B cell (primary cell): ENCODE measurements around the gene FARP2.

Source experiments
- EZH2 ChIP-seq: IDR thresholded peaks from 2 replicates; pipeline ENCODE4 v1.6.1; 2012; ENCODE audit warnings: borderline replicate concordance, low read depth, mild to moderate bottlenecking, moderate library complexity, low read length; ENCODE audit not compliant: insufficient read depth, poor library complexity, severe bottlenecking
- TF ChIP-seq, protein P1 (sequence below): fragments of 200-600 bp; IDR thresholded peaks from one replicate; pipeline ENCODE4 v1.8.0; 2022; ENCODE audit warnings: antibody characterized with exemption, mild to moderate bottlenecking

DNA sequence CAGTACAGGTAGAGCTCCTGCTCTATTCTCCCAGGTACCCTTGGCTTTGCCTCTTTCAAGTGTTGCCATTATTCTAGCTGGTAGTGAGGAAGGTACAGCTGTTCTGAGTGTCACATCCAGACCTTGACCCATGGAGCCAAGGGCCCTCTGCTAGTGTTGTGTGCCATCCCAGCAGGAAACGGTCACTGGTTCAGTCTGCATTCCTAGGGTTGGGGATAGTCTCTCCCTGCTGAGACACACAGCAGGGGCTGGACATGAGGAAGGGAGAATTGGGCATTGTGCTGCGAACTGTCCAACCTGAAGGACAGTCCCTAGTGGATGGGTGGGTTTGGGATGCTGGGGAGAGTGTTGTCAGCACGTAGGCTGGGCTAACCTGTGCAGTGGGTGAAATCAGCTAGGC is 59.1 kb downstream of the FARP2 start:
- TF ChIP-seq, protein P1, sequence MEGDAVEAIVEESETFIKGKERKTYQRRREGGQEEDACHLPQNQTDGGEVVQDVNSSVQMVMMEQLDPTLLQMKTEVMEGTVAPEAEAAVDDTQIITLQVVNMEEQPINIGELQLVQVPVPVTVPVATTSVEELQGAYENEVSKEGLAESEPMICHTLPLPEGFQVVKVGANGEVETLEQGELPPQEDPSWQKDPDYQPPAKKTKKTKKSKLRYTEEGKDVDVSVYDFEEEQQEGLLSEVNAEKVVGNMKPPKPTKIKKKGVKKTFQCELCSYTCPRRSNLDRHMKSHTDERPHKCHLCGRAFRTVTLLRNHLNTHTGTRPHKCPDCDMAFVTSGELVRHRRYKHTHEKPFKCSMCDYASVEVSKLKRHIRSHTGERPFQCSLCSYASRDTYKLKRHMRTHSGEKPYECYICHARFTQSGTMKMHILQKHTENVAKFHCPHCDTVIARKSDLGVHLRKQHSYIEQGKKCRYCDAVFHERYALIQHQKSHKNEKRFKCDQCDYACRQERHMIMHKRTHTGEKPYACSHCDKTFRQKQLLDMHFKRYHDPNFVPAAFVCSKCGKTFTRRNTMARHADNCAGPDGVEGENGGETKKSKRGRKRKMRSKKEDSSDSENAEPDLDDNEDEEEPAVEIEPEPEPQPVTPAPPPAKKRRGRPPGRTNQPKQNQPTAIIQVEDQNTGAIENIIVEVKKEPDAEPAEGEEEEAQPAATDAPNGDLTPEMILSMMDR, result no peak
- TF ChIP-seq EZH2, result no peak
